Adrenal gland (tissue), 5 donors: ENCODE data around the gene MAST4.

Experiments
- CTCF ChIP-seq, 6 experiments: fragments of 450-650 bp in 4 of 6; fragments of 200-600 bp in 2 of 6; sonication (generic) in 1 of 6; IDR thresholded peaks; 1 replicate in 5 of 6; 2 replicates in 1 of 6; pipeline versions ENCODE4 v1.5.1 to v1.8.0; 2016 to 2021; ENCODE audit warnings: antibody characterized with exemption in 6 of 6, mild to moderate bottlenecking in 2 of 6, moderate library complexity in 1 of 6
- POLR2A ChIP-seq, 2 donors: fragments of 450-650 bp; IDR thresholded peaks; one replicate each; pipeline ENCODE4 v1.6.1; 2017; ENCODE audit warnings: antibody characterized with exemption in 2 of 2, mild to moderate bottlenecking in 2 of 2, moderate library complexity in 1 of 2
- donor health status: DM: no; HTN: no; CAD: no.

- TF ChIP-seq POLR2A (IDR thresholded peaks at IDR 0.05), result no peak
- no peak for TF ChIP-seq CTCF (IDR thresholded peaks at IDR 0.05)
Observed at GRCh38 chr5:66644111-66644510, 47.9 kb downstream of the MAST4 start.
